ENCODE results near the gene B3GLCT.

GRCh38 chr13:31282741-31283455 lies 83.1 kb downstream of the B3GLCT start:
- TF ChIP-seq POLR2A (IDR thresholded peaks at IDR 0.05; ENCODE audit: low read depth, low read length) (no peak), TAF1 (IDR thresholded peaks at IDR 0.05; ENCODE audit: borderline replicate concordance, low read depth, low read length) (no peak)
